MCF 10A (cell line): ENCODE measurements around the gene RGS3. TPM values are rescaled to one million over a fixed set of nuclear protein-coding genes. Genes with fewer than 3 reads are reported as not detected.
"Not testable (repeated sequence)": the region's sequence is repeated elsewhere in the genome, so short reads cannot be mapped to it uniquely, and the experiment has no call there.

Experiments used
- BruUV-seq: library from RNA; stranded (reverse); fragments of 400-500 nt; replicated peaks from 2 replicates; lab custom pipeline; 2021; lab: Mats Ljungman, UMichigan
- CTCF ChIA-PET: fragments of 300-600 bp; sonication (Branson Sonifier 250); formaldehyde crosslinking; extraction: SDS; loops from one replicate; lab custom pipeline; 2021; ENCODE audit warnings: antibody characterized with exemption, inconsistent platforms; lab: Yijun Ruan, JAX
- POLR2A ChIA-PET: fragments of 300-600, 350-650 bp; sonication (Branson Sonifier 250); formaldehyde crosslinking; extraction: SDS; loops from one replicate; lab custom pipeline; 2020; ENCODE audit warnings: antibody characterized with exemption, inconsistent platforms; lab: Yijun Ruan, JAX
- DNase-seq: peaks from one replicate; pipeline ENCODE4 v3.0.0-alpha.2; 2018; ENCODE audit not compliant: unreplicated experiment
- H3K27ac Mint-ChIP-seq: one replicate; pipeline ENCODE4 v1.8.0; 2022; ENCODE audit warnings: mild to moderate bottlenecking, low read depth, mixed read lengths; ENCODE audit not compliant: unreplicated experiment
- H3K27me3 Mint-ChIP-seq: one replicate; pipeline ENCODE4 v1.8.0; 2022; ENCODE audit warnings: mixed read lengths; ENCODE audit not compliant: insufficient read depth, unreplicated experiment
- H3K36me3 Mint-ChIP-seq: one replicate; pipeline ENCODE4 v1.8.0; 2022; ENCODE audit warnings: mild to moderate bottlenecking, moderate library complexity, mixed read lengths; ENCODE audit not compliant: insufficient read depth, unreplicated experiment
- H3K4me1 Mint-ChIP-seq: one replicate; pipeline ENCODE4 v1.8.0; 2022; ENCODE audit warnings: mixed read lengths; ENCODE audit not compliant: insufficient read depth, unreplicated experiment
- H3K4me3 Mint-ChIP-seq: one replicate; pipeline ENCODE4 v1.8.0; 2022; ENCODE audit warnings: mild to moderate bottlenecking, moderate library complexity, mixed read lengths; ENCODE audit not compliant: unreplicated experiment
- H3K9me3 Mint-ChIP-seq: one replicate; pipeline ENCODE4 v1.8.0; 2022; ENCODE audit warnings: mixed read lengths; ENCODE audit not compliant: unreplicated experiment
- CTCF ChIP-seq: fragments of 200-600 bp; IDR thresholded peaks from one replicate; pipeline ENCODE4 v1.8.0; 2022; ENCODE audit warnings: antibody characterized with exemption, mild to moderate bottlenecking; ENCODE audit not compliant: unreplicated experiment
- intact Hi-C: fragments of 100-400 bp; cut with micrococcal nuclease; formaldehyde crosslinking; loops from 2 replicates; pipeline ENCODE4 v1.14.1; 2022
- total RNA-seq: library from RNA; stranded (reverse); gene quantifications from 2 replicates; pipeline ENCODE4 v1.2.3, GENCODE V29; 2022

The RGS3 gene
- total RNA-seq, 1 experiment from 2014 or later, result 32.1 TPM

- H3K27ac Mint-ChIP-seq, result peak overlapping the region; percentile 76
- H3K4me3 Mint-ChIP-seq, result no peak overlapping the region
- no peak for DNase-seq
- no peaks in the 10 kb centered on the region for H3K36me3 Mint-ChIP-seq
- H3K4me1 Mint-ChIP-seq, result peaks cover 6% of the 10 kb centered on the region
- CTCF ChIA-PET, result interaction anchor here (0.5 to 1.5 kb wide), 2 partner anchors 12 to 93 kb away, joined by 3 to 5 read pairs; no protein-coding TSS in a partner anchor
- intact Hi-C loops, result no loop called here
- BruUV-seq, result no TSS peak
- H3K27me3 Mint-ChIP-seq, result peaks cover 11% of the 10 kb centered on the region
- POLR2A ChIA-PET, result no interaction called here
- no peaks in the 10 kb centered on the region for H3K9me3 Mint-ChIP-seq
- TF ChIP-seq CTCF, result no peak
These were observed 35.4 kb upstream of the RGS3 start for GRCh38 chr9:113428062-113428615.

DNA sequence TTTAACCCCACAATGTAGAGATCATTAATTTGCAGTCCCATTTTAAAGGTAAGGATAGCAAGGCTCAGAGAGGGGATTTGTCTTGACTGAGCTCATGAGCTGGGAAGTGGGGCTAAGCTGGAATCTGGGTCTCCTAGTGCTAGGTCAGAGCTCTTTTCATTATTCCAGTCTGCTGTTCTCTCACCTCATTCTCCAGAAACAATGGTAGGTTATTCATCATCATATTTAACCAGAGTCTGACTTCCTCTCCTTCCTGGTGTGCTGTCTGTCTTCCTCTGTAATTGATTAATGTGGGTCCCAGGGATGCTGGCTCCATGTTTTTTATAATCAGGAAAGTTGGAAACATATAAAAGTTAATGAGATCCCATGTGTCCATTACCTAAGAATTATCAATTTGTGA, 32.3 kb upstream of the RGS3 start:
- H3K9me3 Mint-ChIP-seq, result no peaks in the 10 kb centered on the region
- no peak for DNase-seq
- ChIA-PET POLR2A (interaction anchor here (0.7 kb wide), 1 partner anchor 1103 kb away, joined by 3 read pairs; no protein-coding TSS in a partner anchor), CTCF (interaction anchor here (0.6 to 1.7 kb wide), 5 partner anchors 15 to 227 kb away, joined by 3 to 4 read pairs (median 3); partner anchors contain the start of gene ALAD)
- intact Hi-C loops, result no loop called here
- no TSS peak for BruUV-seq
- H3K36me3 Mint-ChIP-seq, result no peaks in the 10 kb centered on the region
- H3K4me1 Mint-ChIP-seq, result peaks cover 6% of the 10 kb centered on the region
- no peak for TF ChIP-seq CTCF
- H3K27me3 Mint-ChIP-seq, result peaks cover 27% of the 10 kb centered on the region
- no peak overlapping the region for H3K4me3 Mint-ChIP-seq
- no peak overlapping the region for H3K27ac Mint-ChIP-seq

DNA sequence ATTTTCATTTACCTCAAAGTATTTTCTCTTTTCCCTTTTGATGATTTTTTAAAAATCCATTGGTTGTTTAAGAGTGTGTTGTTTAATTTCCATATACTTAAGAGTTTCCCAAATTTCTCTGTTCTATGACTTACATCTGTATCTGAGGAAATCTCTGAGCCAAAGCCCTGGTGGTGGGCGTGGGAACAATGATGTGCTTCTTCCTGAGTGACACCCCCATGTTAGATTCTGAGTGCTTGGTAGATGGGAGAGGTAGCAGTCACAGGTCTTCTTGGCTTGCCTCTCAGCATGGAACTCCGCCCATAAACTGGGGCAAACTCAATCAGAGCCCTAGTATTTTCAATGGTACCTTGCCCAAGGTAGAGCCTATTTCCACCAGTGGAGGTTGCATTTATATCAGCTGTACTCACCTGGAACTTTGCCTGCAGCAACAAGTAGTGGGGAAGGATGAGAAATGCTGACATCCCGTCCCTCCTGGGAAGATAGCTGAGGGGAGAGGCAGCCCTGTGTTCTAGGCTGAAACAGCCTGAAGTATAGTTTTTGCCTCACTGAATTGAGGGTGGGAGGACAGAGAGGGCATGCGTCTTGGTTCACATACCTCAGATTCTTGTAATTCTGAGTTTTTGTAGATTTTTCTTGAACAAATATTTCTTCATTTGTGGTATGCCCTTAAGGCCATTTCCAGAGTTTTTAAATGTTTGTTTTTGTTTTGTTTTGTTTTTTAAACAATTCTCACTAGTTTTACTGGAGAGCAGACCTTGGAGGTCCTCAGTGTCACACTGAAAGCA, 26.6 kb upstream of the RGS3 start:
- DNase-seq, result no peak
- ChIA-PET CTCF (interaction anchor here (0.9 to 1.3 kb wide), 2 partner anchors 9 to 154 kb away, joined by 3 read pairs; no protein-coding TSS in a partner anchor), POLR2A (interaction anchor here (0.7 kb wide), 1 partner anchor 691 kb away, joined by 3 read pairs; no protein-coding TSS in a partner anchor)
- intact Hi-C loops, result no loop called here
- Mint-ChIP-seq H3K9me3 (no peaks in the 10 kb centered on the region), H3K27ac (no peak overlapping the region), H3K4me3 (no peak overlapping the region), H3K36me3 (no peaks in the 10 kb centered on the region), H3K4me1 (no peaks in the 10 kb centered on the region), H3K27me3 (peaks cover 27% of the 10 kb centered on the region)
- no peak for TF ChIP-seq CTCF
- no TSS peak for BruUV-seq

DNA sequence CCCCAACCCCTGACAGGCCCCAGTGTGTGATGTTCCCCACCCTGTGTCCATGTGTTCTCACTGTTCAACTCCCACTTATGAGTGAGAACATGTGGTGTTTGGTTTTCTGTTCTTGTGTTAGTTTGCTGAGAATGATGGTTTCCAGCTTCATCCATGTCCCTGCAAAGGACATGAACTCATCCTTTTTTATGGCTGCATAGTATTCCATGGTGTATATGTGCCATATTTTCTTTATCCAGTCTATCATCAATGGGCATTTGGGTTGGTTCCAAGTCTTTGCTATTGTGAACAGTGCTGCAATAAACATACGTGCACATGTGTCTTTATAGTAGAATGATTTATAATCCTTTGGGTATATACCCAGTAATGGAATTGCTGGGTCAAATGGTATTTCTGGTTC, 25.8 kb upstream of the RGS3 start:
- CTCF ChIA-PET, DNase-seq, H3K4me3 Mint-ChIP-seq, H3K4me1 Mint-ChIP-seq, BruUV-seq, H3K27ac Mint-ChIP-seq, H3K9me3 Mint-ChIP-seq, H3K36me3 Mint-ChIP-seq, intact Hi-C loops, POLR2A ChIA-PET: not testable (repeated sequence)
- peaks cover 21% of the 10 kb centered on the region for H3K27me3 Mint-ChIP-seq
